Vagina (tissue), 2 donors: ENCODE results near the gene FAM117B.

Experiments
- CTCF ChIP-seq, 3 experiments: fragments of 450-650 bp in 2 of 3; fragments of 200-600 bp in 1 of 3; sonication (generic) in 1 of 3; IDR thresholded peaks; one replicate each; pipeline ENCODE4 v1.5.1; 2017 to 2019; ENCODE audit warnings: antibody characterized with exemption in 3 of 3, mild to moderate bottlenecking in 2 of 3, moderate library complexity in 2 of 3
- POLR2AphosphoS5 ChIP-seq, 2 donors: sonication (generic); formaldehyde crosslinking; IDR thresholded peaks; one replicate each; pipeline ENCODE4 v1.9.0; 2017; ENCODE audit warnings: antibody characterized with exemption in 2 of 2, mild to moderate bottlenecking in 2 of 2, low read depth in 1 of 2; ENCODE audit not compliant: insufficient read depth in 1 of 2

GRCh38 chr2:202660796-202661195, 26.0 kb downstream of the FAM117B start:
- TF ChIP-seq POLR2AphosphoS5 (IDR thresholded peaks at IDR 0.05; ENCODE audit: insufficient read depth in 1 of 2, low read depth in 1 of 2) (no peak), CTCF (IDR thresholded peaks at IDR 0.05) (no peak)
